ENCODE data around the gene KDM1A. TPM values are rescaled to one million over a fixed set of nuclear protein-coding genes. Genes with fewer than 3 reads are reported as not detected.

The KDM1A gene
- total and polyA plus RNA-seq, 2 donors (not counting 1 experiment from before 2014, with no cell fraction given): 30.2 to 47.4 TPM

DNA sequence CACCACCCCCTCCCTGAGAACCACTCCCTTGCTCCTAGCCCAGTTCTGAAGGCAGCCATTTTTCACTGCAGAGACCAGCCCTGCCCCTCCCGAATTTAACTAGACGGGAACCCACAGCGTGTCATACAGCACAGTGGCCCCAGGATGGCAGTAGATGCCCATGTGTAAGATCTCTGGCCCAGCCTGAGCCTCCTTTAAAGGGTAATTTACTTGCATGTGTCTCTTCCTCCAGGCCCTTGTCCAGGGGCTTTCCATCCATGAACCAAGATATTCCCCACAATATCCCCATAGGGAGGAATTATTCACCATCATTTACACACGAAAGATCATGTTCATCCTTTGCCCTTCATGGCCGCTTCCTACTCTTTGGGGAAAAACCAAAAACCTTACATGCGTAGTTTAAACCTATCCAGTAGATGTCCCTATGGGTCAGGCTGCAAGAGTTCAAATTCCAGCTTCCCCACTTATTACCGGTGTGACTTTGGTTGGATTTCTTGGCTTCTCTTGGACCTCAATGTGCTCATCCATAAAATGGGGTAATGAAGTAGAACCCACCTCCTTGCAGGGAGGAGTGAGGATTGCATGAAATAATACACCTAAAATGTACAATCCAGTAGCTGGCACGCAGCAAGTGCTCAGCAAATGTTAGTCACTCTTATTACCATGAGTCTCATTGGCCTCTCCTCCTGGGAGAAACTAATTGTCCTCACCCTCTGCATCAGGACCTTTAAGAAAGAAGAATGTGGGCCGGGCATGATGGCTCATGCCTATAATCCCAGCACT is 42.6 kb upstream of the KDM1A start:
- WGBS (ENCODE audit: insufficient coverage): 2% methylated on average over 4 of the region's 9 CpGs

More for the DNA sequence above, 42.6 kb upstream of the KDM1A start:
- intact Hi-C loops (cut with micrococcal nuclease): loop anchor here (1.0 kb wide), 1 partner anchor 122 kb away; no protein-coding TSS in a partner anchor
- H3K9ac ChIP-seq (ENCODE audit: low read length): no peak overlapping the region
- peak; percentile 71 for TF ChIP-seq CTCF (IDR thresholded peaks at IDR 0.05)
- TF ChIP-seq EZH2 (IDR thresholded peaks at IDR 0.05; ENCODE audit: borderline replicate concordance, insufficient read depth, low read depth, low read length, poor library complexity, severe bottlenecking): no peak
- no peak overlapping the region for H3K4me3 Mint-ChIP-seq
- ChIA-PET POLR2A (no interaction called here), CTCF (interaction anchor here (5.6 kb wide), 1 partner anchor 209 kb away, joined by 38 read pairs; no protein-coding TSS in a partner anchor)
- H3K4me2 ChIP-seq (replicated peaks; ENCODE audit: low read depth, low read length, poor library complexity, severe bottlenecking): no peak overlapping the region
- H3K4me1 ChIP-seq (ENCODE audit: control insufficient read depth in 2 of 2, insufficient read depth in 2 of 2, low read length in 2 of 2): no peaks in the 10 kb centered on the region
- ATAC-seq (ENCODE audit: low read depth) (peak; percentile 84), DNase-seq (peak; percentile 59)
- no peaks in the 10 kb centered on the region for H3K9me3 ChIP-seq (ENCODE audit: control extremely low read depth in 1 of 3, control insufficient read depth in 2 of 3, insufficient read depth in 1 of 3, low read length in 2 of 3)
- no peaks in the 10 kb centered on the region for H3K79me2 ChIP-seq (ENCODE audit: control insufficient read depth, insufficient read depth, low read length)
- no peak overlapping the region for H3K4me3 ChIP-seq (ENCODE audit: control extremely low read depth in 1 of 5, extremely low read depth in 1 of 5, insufficient read depth in 1 of 5, low read depth in 2 of 5, low read length in 4 of 5)
- H3K9me3 Mint-ChIP-seq (ENCODE audit: insufficient read depth): no peaks in the 10 kb centered on the region
- H2AFZ ChIP-seq (ENCODE audit: insufficient read depth, low read depth, low read length, poor library complexity, severe bottlenecking): no peak overlapping the region
- H3K27me3 ChIP-seq (replicated peaks in 1 of 4; ENCODE audit: control extremely low read depth in 1 of 4, control insufficient read depth in 3 of 4, insufficient read depth in 4 of 4, low read length in 3 of 4): peaks cover 0 to 8% (median 0%) of the 10 kb centered on the region in 4 experiments
- no peaks in the 10 kb centered on the region for H3K4me1 Mint-ChIP-seq
- H3K36me3 ChIP-seq (replicated peaks in 1 of 2; ENCODE audit: control extremely low read depth in 1 of 2, control insufficient read depth in 1 of 2, extremely low read depth in 1 of 2, insufficient read depth in 2 of 2, low read length in 1 of 2): no peaks in the 10 kb centered on the region
- no peak overlapping the region for H3K27ac ChIP-seq (ENCODE audit: low read length in 2 of 2)
- H4K20me1 ChIP-seq (ENCODE audit: control insufficient read depth, insufficient read depth, low read length, poor library complexity, severe bottlenecking): no peaks in the 10 kb centered on the region
- peaks cover 34% of the 10 kb centered on the region for H3K27me3 Mint-ChIP-seq
- H3K27ac Mint-ChIP-seq: no peak overlapping the region
